Measurements from ENCODE around the gene OXNAD1. TPM values are rescaled to one million over a fixed set of nuclear protein-coding genes. Genes with fewer than 3 reads are reported as not detected.

The OXNAD1 gene
- 24.4 and 25.6 TPM in 2 replicates for total RNA-seq

GRCh38 chr3:16264708-16265454 is at the start of gene OXNAD1, which contains the start of gene DPH3:
TSS of gene OXNAD1 (plus strand) at chr3:16265212. CDS start at chr3:16270953, 5,741 bp downstream.
TSS of gene DPH3 (minus strand) at chr3:16264943. CDS start at chr3:16264876, 67 bp downstream.

Other genes with a start within 250 kb of the OXNAD1 start
- 0.07 and 0.34 TPM in 2 replicates for gene GALNT15, start 90.5 kb upstream of the OXNAD1 start, total RNA-seq
- gene DPH3, start 269 bp upstream of the OXNAD1 start, total RNA-seq: 20.2 and 23.3 TPM in 2 replicates
- gene RFTN1, start 248.5 kb downstream of the OXNAD1 start, total RNA-seq: 14.7 and 22.1 TPM in 2 replicates